LNCAP (cell line): ENCODE data around the gene LARP4B.

ENCODE experiments used
- TF ChIP-seq, protein P1 (sequence below): fragments of 450-650 bp; IDR thresholded peaks from 2 replicates; pipeline ENCODE4 v1.5.1; 2017; ENCODE audit warnings: mild to moderate bottlenecking

LARP4B gene

DNA sequence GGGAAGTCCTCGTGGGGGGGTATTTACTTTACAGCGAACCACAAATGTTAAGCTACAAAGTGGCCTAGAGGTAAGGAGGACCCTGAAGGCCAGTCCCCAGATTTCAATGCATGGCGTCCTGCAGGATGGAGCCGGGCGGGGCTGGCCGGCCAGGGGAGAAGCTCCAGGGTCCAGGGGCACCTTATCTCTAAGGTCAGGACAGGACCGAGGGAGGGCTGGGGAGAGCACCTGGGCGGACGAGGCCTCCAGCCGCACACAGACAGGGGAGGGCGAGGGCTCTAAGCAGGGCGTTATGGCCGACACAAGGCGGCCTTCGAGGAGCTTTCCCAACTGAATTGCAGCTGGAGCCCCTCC is 145.7 kb downstream of the LARP4B start:
- TF ChIP-seq, protein P1, sequence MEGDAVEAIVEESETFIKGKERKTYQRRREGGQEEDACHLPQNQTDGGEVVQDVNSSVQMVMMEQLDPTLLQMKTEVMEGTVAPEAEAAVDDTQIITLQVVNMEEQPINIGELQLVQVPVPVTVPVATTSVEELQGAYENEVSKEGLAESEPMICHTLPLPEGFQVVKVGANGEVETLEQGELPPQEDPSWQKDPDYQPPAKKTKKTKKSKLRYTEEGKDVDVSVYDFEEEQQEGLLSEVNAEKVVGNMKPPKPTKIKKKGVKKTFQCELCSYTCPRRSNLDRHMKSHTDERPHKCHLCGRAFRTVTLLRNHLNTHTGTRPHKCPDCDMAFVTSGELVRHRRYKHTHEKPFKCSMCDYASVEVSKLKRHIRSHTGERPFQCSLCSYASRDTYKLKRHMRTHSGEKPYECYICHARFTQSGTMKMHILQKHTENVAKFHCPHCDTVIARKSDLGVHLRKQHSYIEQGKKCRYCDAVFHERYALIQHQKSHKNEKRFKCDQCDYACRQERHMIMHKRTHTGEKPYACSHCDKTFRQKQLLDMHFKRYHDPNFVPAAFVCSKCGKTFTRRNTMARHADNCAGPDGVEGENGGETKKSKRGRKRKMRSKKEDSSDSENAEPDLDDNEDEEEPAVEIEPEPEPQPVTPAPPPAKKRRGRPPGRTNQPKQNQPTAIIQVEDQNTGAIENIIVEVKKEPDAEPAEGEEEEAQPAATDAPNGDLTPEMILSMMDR, result no peak

DNA sequence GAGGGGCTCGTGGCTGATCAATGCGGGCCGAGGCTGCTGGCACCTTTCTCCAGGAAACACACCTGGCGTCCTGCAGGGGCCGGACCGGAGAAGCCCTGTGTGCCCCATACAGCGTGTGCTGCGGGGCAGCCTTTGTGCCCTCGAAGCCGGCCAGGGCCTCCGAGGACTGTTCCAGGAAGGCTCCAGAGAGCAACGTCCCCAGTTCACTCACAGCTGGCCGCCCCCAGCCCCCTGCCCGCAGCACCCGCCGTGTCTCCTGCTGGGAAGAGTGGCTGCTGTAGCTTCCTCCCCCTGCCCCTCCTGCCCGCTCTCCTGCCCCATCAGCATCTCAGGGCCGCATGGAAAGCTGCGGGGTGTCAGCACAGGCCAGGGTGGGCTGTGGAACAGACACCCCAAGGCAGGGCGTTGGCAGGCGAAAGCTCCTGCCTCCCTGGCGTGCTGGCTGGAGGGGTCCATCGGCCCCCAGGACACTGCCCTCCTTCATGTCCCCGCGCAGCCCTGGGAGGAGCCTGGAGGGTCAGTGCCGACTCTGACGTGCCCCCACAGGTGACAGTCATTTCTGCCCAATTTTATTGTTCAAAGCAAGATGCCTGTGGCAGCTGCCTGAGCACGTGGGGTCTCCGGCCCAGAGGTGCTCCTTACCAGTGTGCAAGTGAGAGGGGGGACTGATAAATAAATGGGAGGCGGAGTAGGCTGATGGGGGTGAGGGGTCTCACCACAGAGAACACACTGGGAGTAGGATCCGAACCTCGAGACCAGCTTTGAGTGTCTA is 146.2 kb downstream of the LARP4B start:
- TF ChIP-seq, protein P1, result no peak

DNA sequence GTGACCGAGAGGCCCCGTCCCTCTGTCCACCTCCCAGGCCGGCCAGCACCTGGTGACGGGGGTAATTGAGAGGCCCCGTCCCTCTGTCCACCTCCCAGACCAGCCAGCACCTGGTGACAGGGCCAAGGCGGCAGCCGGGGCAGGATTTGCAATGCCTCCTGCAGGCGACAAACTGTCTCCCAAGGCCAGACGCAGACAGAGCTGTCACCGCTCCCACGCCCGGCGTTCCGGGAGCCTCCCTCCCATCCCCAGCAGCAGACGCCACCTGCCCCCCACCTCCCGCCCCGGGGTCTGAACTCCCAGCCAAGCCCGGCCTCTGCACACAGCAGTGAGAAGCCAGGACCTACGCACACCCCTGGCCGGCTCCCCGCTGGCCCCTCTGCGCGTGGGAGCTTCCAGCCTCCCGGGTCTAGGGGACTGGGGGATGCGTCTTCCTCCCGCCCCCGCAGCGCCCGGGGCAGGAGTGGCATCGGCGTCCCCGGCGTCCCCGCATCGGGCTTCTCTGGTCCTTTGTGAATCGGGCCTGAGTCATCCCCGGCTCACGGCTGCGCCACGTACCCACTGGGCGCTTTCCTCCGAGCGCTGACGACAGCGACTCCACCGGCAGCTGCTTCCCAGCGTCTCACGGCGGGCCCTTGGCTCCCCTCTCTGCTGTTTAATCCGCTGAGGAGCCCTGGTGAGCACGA is 147.0 kb downstream of the LARP4B start:
- TF ChIP-seq, protein P1, result no peak

DNA sequence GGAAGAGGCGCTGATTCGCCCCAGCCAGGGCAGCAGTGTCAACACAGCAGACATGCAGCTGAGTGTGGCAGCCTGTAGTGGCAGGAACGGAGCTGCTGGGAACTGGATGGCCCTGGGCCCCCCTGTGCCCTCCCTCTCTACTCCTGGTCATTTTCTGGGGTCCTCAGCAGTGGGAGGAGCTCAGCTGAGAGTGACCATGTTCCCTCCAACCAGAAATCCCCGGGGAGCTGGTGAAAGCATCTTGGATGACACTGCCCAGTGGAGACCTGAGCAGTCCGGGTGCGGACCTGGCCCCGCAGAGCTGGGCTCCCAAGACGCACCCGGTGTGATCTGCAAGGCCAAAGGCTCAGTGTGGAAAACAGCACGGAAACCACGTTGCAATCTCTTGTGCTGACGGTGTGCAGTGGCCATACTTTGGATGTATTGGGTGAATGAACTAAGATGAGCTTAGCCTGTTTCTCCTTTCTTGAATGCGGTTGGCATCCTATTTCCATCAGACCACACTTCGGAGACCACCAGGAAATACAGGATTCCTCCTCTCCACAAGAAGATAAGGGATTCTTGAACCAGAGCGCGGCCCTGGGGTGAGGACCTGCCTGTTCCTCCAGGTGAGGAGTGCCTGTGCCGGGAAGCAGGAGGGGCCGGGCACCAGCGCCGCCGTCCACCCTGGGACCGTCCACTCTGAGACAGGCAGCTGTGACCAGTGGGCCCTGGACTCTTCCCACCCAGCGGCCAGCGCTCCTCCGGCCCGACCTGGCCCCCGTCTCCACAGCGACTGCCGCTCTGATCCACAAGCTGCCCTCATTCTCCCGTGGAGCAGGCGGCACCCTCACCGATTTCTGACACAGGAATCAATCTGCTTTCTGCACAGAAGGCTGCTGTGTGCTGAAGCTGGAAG is 148.5 kb downstream of the LARP4B start:
- TF ChIP-seq, protein P1, result no peak

DNA sequence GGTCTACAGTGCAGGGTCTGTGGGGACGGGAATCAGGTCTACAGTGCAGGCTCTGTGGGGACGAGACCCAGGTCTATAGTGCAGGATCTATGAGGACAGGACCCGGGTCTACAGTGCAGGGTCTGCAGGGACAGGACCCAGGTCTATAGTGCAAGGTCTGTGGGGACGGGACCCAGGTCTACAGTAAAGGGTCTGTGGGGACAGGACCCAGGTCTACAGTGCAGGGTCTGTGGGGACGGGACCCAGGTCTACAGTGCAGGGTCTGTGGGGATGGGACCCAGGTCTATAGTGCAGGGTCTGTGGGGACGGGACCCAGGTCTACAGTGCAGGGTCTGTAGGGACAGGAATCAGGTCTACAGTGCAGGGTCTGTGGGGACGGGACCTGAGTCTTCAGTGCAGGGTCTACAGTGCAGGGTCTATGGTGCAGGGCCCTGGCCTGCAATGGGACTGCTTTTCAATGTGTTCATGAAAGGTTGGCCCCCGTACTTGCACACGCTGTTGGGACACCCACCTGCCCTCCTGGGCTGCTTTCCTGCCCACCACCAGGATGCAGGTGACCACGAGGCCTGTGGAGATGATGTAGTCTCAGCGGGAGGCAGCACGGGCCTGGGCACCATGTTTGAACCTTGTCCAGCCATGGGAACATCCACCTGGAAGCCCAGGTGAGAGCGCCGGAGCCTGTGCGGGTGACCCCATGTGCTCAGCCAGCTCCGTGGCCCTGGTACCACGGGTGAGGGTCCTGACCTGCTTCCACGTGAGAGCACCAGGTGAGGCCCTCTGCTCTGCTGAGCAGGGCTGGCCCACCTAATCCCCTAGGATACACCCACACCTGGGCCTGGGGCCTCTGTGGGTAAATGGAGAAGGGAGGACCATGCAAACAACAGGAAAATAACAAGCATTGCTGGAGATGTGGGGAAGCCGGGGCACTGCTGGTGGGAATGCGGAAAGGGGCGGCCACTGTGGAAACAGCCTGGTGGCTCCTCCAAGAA is 150.7 kb downstream of the LARP4B start:
- TF ChIP-seq, protein P1, result no peak

DNA sequence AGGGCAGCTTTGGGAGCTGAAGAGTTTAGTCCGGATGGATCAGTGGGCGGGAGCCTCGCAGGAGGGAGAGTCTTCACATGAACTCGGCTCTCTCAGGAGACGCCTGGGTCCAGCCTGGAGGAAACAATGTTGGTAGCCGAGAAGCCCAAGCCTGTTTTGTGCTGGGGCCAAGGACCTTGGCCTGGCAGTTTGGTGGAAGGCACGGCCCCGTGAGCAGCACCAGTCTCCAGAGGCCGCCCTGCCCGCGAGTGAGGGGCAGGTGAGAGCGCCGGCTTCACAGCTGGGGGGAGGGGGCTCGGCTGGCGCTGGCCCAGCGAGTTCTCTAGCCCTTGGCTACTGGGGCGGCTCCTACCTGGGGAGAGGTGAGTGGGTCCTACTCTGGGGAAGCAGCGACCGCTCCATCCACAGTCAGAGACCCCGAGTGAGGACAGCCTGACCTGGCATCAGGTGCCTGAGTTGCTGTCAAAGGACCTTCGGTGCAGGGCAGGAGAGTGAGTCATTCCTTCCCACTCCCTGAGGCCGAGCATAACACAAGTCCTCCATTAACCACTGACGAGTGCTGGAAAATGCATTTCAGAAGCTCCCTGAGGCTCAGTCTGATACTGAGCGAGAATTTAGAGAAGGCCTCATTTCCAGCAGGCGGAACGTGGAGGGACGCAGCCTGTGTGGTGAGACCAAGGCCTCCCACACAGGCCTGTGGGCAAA is 152.7 kb downstream of the LARP4B start:
- TF ChIP-seq, protein P1, result no peak
